Astrocyte (in vitro differentiated cells and primary cell): ENCODE data around the gene SPTB. TPM values are rescaled to one million over a fixed set of nuclear protein-coding genes. Genes with fewer than 3 reads are reported as not detected.

Experiments
- DNase-seq: peaks from one replicate; pipeline ENCODE4 v3.0.0-alpha.2; 2010; ENCODE audit warnings: low read depth
- FAIRE-seq: peaks from 2 replicates; lab custom pipeline; 2011; peaks lifted over from hg19 to GRCh38; lab: Jason Lieb, UNC
- H2AFZ ChIP-seq: 2 replicates; pipeline ENCODE4 v1.6.0; 2012; ENCODE audit warnings: low read depth, low read length, inconsistent platforms
- H3K27ac ChIP-seq: 2 replicates; pipeline ENCODE4 v1.5.1; 2011; ENCODE audit warnings: low read depth, low read length, inconsistent platforms
- H3K27me3 ChIP-seq: 2 replicates; pipeline ENCODE4 v1.6.0; 2011; ENCODE audit warnings: low read length, inconsistent platforms; ENCODE audit not compliant: insufficient read depth
- H3K36me3 ChIP-seq: 2 replicates; pipeline ENCODE4 v1.5.1; 2011; ENCODE audit warnings: low read length, inconsistent platforms; ENCODE audit not compliant: insufficient read depth
- H3K4me1 ChIP-seq: 2 replicates; pipeline ENCODE4 v1.5.1; 2011; ENCODE audit warnings: low read length, inconsistent platforms; ENCODE audit not compliant: insufficient read depth
- H3K4me2 ChIP-seq: 2 replicates; pipeline ENCODE4 v1.6.0; 2012; ENCODE audit warnings: low read length, inconsistent platforms
- H3K4me3 ChIP-seq: 2 replicates; pipeline ENCODE4 v1.5.1; 2011; ENCODE audit warnings: low read depth, mild to moderate bottlenecking, low read length, inconsistent platforms; ENCODE audit not compliant: insufficient read depth
- H3K79me2 ChIP-seq: 2 replicates; pipeline ENCODE4 v1.6.0; 2012; ENCODE audit warnings: mild to moderate bottlenecking, low read length, inconsistent platforms; ENCODE audit not compliant: insufficient read depth
- H3K9ac ChIP-seq: 2 replicates; pipeline ENCODE4 v1.6.0; 2012; ENCODE audit warnings: mild to moderate bottlenecking, low read length, inconsistent platforms
- H3K9me3 ChIP-seq: 2 replicates; pipeline ENCODE4 v1.5.1; 2012; ENCODE audit warnings: low read depth, mild to moderate bottlenecking, low read length, inconsistent platforms; ENCODE audit not compliant: insufficient read depth
- H4K20me1 ChIP-seq: 2 replicates; pipeline ENCODE4 v1.6.0; 2012; ENCODE audit warnings: low read length, inconsistent platforms; ENCODE audit not compliant: insufficient read depth
- H3K27ac Mint-ChIP-seq: one replicate; pipeline ENCODE4 v1.8.0; 2021; ENCODE audit warnings: mild to moderate bottlenecking, mixed read lengths; ENCODE audit not compliant: unreplicated experiment
- H3K27me3 Mint-ChIP-seq: one replicate; pipeline ENCODE4 v1.8.0; 2021; ENCODE audit warnings: low read depth, mixed read lengths; ENCODE audit not compliant: unreplicated experiment
- H3K36me3 Mint-ChIP-seq: one replicate; pipeline ENCODE4 v1.8.0; 2021; ENCODE audit warnings: low read depth, mixed read lengths; ENCODE audit not compliant: unreplicated experiment
- H3K4me1 Mint-ChIP-seq: one replicate; pipeline ENCODE4 v1.8.0; 2021; ENCODE audit warnings: low read depth, mixed read lengths; ENCODE audit not compliant: unreplicated experiment
- H3K4me3 Mint-ChIP-seq: one replicate; pipeline ENCODE4 v1.8.0; 2021; ENCODE audit warnings: mild to moderate bottlenecking, moderate library complexity, mixed read lengths; ENCODE audit not compliant: unreplicated experiment
- H3K9me3 Mint-ChIP-seq: one replicate; pipeline ENCODE4 v1.8.0; 2021; ENCODE audit warnings: mild to moderate bottlenecking, mixed read lengths; ENCODE audit not compliant: unreplicated experiment
- CTCF ChIP-seq: IDR thresholded peaks from 2 replicates; pipeline ENCODE4 v1.5.1; 2011; ENCODE audit warnings: low read depth, mild to moderate bottlenecking, inconsistent platforms, low read length, moderate library complexity; ENCODE audit not compliant: insufficient read depth
- EZH2 ChIP-seq: IDR thresholded peaks from 2 replicates; pipeline ENCODE4 v1.6.1; 2012; ENCODE audit warnings: mild to moderate bottlenecking, low read length, inconsistent platforms; ENCODE audit not compliant: insufficient read depth
- total RNA-seq: library from RNA; stranded (reverse); gene quantifications from 2 replicates; pipeline ENCODE4 v1.2.1, GENCODE V29; 2021

Gene SPTB
- total RNA-seq, 1 donor from 2014 or later = 0.32 TPM

- Mint-ChIP-seq H3K4me1 (peaks cover 35% of the 10 kb centered on the region), H3K27me3 (peaks cover 18% of the 10 kb centered on the region), H3K4me3 (no peak overlapping the region), H3K27ac (no peak overlapping the region), H3K36me3 (no peaks in the 10 kb centered on the region), H3K9me3 (no peaks in the 10 kb centered on the region)
- H3K4me3 ChIP-seq = no peak overlapping the region
- no peaks in the 10 kb centered on the region for H3K9me3 ChIP-seq
- TF ChIP-seq CTCF (no peak), EZH2 (no peak)
- H4K20me1 ChIP-seq = no peaks in the 10 kb centered on the region
- no peak overlapping the region for H2AFZ ChIP-seq
- H3K9ac ChIP-seq = no peak overlapping the region
- DNase-seq (no peak), FAIRE-seq (no peak)
- no peak overlapping the region for H3K4me2 ChIP-seq
- H3K4me1 ChIP-seq = peaks cover 35% of the 10 kb centered on the region
- H3K27me3 ChIP-seq = no peaks in the 10 kb centered on the region
- no peak overlapping the region for H3K27ac ChIP-seq
- no peaks in the 10 kb centered on the region for H3K36me3 ChIP-seq
- H3K79me2 ChIP-seq = no peaks in the 10 kb centered on the region
Measured at GRCh38 chr14:64765740-64766302, 113.9 kb downstream of the SPTB start.

- peaks cover 38% of the 10 kb centered on the region for H3K4me1 ChIP-seq
- H2AFZ ChIP-seq = peak overlapping the region; percentile 71
- H3K36me3 Mint-ChIP-seq = no peaks in the 10 kb centered on the region
- H3K9me3 ChIP-seq = no peaks in the 10 kb centered on the region
- H3K79me2 ChIP-seq = no peaks in the 10 kb centered on the region
- peak overlapping the region; percentile 70 for H3K9ac ChIP-seq
- H3K4me3 Mint-ChIP-seq = no peak overlapping the region
- TF ChIP-seq EZH2 = no peak
- TF ChIP-seq CTCF = peak; percentile 72
- peaks cover 13% of the 10 kb centered on the region for H3K27me3 Mint-ChIP-seq
- H3K27me3 ChIP-seq = no peaks in the 10 kb centered on the region
- H3K36me3 ChIP-seq = no peaks in the 10 kb centered on the region
- H4K20me1 ChIP-seq = no peaks in the 10 kb centered on the region
- peak overlapping the region; percentile 25 for H3K4me3 ChIP-seq
- peak overlapping the region; percentile 67 for H3K27ac ChIP-seq
- peak overlapping the region; percentile 83 for H3K4me2 ChIP-seq
- peaks cover 43% of the 10 kb centered on the region for H3K4me1 Mint-ChIP-seq
- no peak for FAIRE-seq
- peak; percentile 48 for DNase-seq
- no peaks in the 10 kb centered on the region for H3K9me3 Mint-ChIP-seq
- H3K27ac Mint-ChIP-seq = peak overlapping the region; percentile 89
Measured at GRCh38 chr14:64764641-64765520, 114.8 kb downstream of the SPTB start.
